ENCODE measurements around the gene IQCK. TPM values are rescaled to one million over a fixed set of nuclear protein-coding genes. Genes with fewer than 3 reads are reported as not detected.

Gene IQCK
- total and polyA plus RNA-seq, 2 donors (not counting 3 experiments of a cell fraction or from before 2014, with no cell fraction given), result 17.2 to 18.1 TPM

- ChIA-PET POLR2A (no interaction called here), CTCF (interaction anchor here (0.8 to 2.0 kb wide), 7 partner anchors 11 to 183 kb away, joined by 3 to 6 read pairs (median 4); partner anchors contain the start of genes IQCK and KNOP1)
- Histone ChIP-seq H2AFZ (ENCODE audit: low read depth, low read length) (no peak overlapping the region), H3K9ac (replicated peaks; ENCODE audit: extremely low read depth, insufficient read depth, low read length) (no peak overlapping the region), H3K36me3 (ENCODE audit: control insufficient read depth in 2 of 2, extremely low read depth in 1 of 2, insufficient read depth in 2 of 2, low read length in 2 of 2) (no peaks in the 10 kb centered on the region), H3K79me2 (ENCODE audit: control insufficient read depth, insufficient read depth, low read length) (no peaks in the 10 kb centered on the region), H3K27ac (ENCODE audit: insufficient read depth, low read depth, low read length) (no peak overlapping the region), H3K4me2 (ENCODE audit: insufficient read depth, low read length) (no peak overlapping the region), H4K20me1 (replicated peaks; ENCODE audit: control insufficient read depth, extremely low read depth, insufficient read depth, low read length) (no peaks in the 10 kb centered on the region), H3K4me3 (replicated peaks in 1 of 3; ENCODE audit: insufficient read depth in 1 of 3, low read depth in 1 of 3, low read length in 3 of 3) (no peak overlapping the region), H3K9me3 (replicated peaks; ENCODE audit: control insufficient read depth, insufficient read depth, low read length) (no peaks in the 10 kb centered on the region), H3K27me3 (ENCODE audit: control insufficient read depth in 2 of 2, insufficient read depth in 2 of 2, low read length in 2 of 2) (no peaks in the 10 kb centered on the region), H3K9me1 (replicated peaks; ENCODE audit: control insufficient read depth, extremely low read depth, insufficient read depth, low read length) (no peaks in the 10 kb centered on the region), H3K4me1 (ENCODE audit: control insufficient read depth, extremely low read depth, insufficient read depth, low read length) (peaks cover 17% of the 10 kb centered on the region)
- intact Hi-C loops (cut with micrococcal nuclease), result no loop called here
- DNase-seq (ENCODE audit: low read depth, low spot score) (no peak), FAIRE-seq (no peak)
- TF ChIP-seq MYC (IDR thresholded peaks at IDR 0.05; ENCODE audit: low read depth, low read length), result no peak
- no peak for TF ChIP-seq JUN (IDR thresholded peaks at IDR 0.05; ENCODE audit: borderline replicate concordance, insufficient read depth, insufficient read length, low read depth)
- no peak for TF ChIP-seq GATA2 (IDR thresholded peaks at IDR 0.05; ENCODE audit: insufficient read depth, insufficient read length, low read depth, low read length)
- no peak for TF ChIP-seq MAX (IDR thresholded peaks at IDR 0.05; ENCODE audit: insufficient read depth, insufficient read length)
- no peak for TF ChIP-seq POLR2A (IDR thresholded peaks at IDR 0.05; ENCODE audit: low read depth, low read length)
- TF ChIP-seq POLR2AphosphoS5 (IDR thresholded peaks at IDR 0.05; ENCODE audit: insufficient read depth, low read depth, low read length), result no peak
- TF ChIP-seq FOS (IDR thresholded peaks at IDR 0.05; ENCODE audit: borderline replicate concordance, insufficient read depth, low read length), result no peak
- no TSS peak for BruUV-seq (replicated peaks)
- dilution Hi-C loops (cut with MboI; ENCODE audit: extremely low pct_ligation_motif_present, low sequenced_read_pairs), result no loop called here
Measured at GRCh38 chr16:19766554-19766884, 48.4 kb downstream of the IQCK start.

GRCh38 chr16:19766988-19767387 lies 48.9 kb downstream of the IQCK start:
- BruUV-seq (replicated peaks), result no TSS peak
- Histone ChIP-seq H4K20me1 (replicated peaks; ENCODE audit: control insufficient read depth, extremely low read depth, insufficient read depth, low read length) (no peaks in the 10 kb centered on the region), H3K4me3 (replicated peaks in 1 of 3; ENCODE audit: insufficient read depth in 1 of 3, low read depth in 1 of 3, low read length in 3 of 3) (no peak overlapping the region), H3K27ac (ENCODE audit: insufficient read depth, low read depth, low read length) (no peak overlapping the region), H3K9me3 (replicated peaks; ENCODE audit: control insufficient read depth, insufficient read depth, low read length) (no peaks in the 10 kb centered on the region), H3K9ac (replicated peaks; ENCODE audit: extremely low read depth, insufficient read depth, low read length) (no peak overlapping the region), H3K4me1 (ENCODE audit: control insufficient read depth, extremely low read depth, insufficient read depth, low read length) (peaks cover 17% of the 10 kb centered on the region), H3K9me1 (replicated peaks; ENCODE audit: control insufficient read depth, extremely low read depth, insufficient read depth, low read length) (no peaks in the 10 kb centered on the region), H3K4me2 (ENCODE audit: insufficient read depth, low read length) (no peak overlapping the region), H3K36me3 (ENCODE audit: control insufficient read depth in 2 of 2, extremely low read depth in 1 of 2, insufficient read depth in 2 of 2, low read length in 2 of 2) (no peaks in the 10 kb centered on the region), H3K79me2 (ENCODE audit: control insufficient read depth, insufficient read depth, low read length) (no peaks in the 10 kb centered on the region), H2AFZ (ENCODE audit: low read depth, low read length) (no peak overlapping the region), H3K27me3 (ENCODE audit: control insufficient read depth in 2 of 2, insufficient read depth in 2 of 2, low read length in 2 of 2) (no peaks in the 10 kb centered on the region)
- intact Hi-C loops (cut with micrococcal nuclease), result no loop called here
- TF ChIP-seq POLR2A (IDR thresholded peaks at IDR 0.05; ENCODE audit: low read depth, low read length) (no peak), GATA2 (IDR thresholded peaks at IDR 0.05; ENCODE audit: insufficient read depth, insufficient read length, low read depth, low read length) (no peak), MAX (IDR thresholded peaks at IDR 0.05; ENCODE audit: insufficient read depth, insufficient read length) (no peak), MYC (IDR thresholded peaks at IDR 0.05; ENCODE audit: low read depth, low read length) (no peak), EZH2 (IDR thresholded peaks at IDR 0.05; ENCODE audit: borderline replicate concordance, low read depth, low read length, severe bottlenecking) (no peak), POLR2AphosphoS5 (IDR thresholded peaks at IDR 0.05; ENCODE audit: insufficient read depth, low read depth, low read length) (no peak)
- TF ChIP-seq, protein P1, sequence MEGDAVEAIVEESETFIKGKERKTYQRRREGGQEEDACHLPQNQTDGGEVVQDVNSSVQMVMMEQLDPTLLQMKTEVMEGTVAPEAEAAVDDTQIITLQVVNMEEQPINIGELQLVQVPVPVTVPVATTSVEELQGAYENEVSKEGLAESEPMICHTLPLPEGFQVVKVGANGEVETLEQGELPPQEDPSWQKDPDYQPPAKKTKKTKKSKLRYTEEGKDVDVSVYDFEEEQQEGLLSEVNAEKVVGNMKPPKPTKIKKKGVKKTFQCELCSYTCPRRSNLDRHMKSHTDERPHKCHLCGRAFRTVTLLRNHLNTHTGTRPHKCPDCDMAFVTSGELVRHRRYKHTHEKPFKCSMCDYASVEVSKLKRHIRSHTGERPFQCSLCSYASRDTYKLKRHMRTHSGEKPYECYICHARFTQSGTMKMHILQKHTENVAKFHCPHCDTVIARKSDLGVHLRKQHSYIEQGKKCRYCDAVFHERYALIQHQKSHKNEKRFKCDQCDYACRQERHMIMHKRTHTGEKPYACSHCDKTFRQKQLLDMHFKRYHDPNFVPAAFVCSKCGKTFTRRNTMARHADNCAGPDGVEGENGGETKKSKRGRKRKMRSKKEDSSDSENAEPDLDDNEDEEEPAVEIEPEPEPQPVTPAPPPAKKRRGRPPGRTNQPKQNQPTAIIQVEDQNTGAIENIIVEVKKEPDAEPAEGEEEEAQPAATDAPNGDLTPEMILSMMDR (IDR thresholded peaks at IDR 0.05; ENCODE audit: extremely low read depth in 1 of 2, insufficient read depth in 1 of 2, low read depth in 1 of 2, low read length in 2 of 2), result no peak
- ChIA-PET POLR2A (no interaction called here), CTCF (interaction anchor here (0.5 to 2.0 kb wide), 3 partner anchors 17 to 86 kb away, joined by 3 to 5 read pairs (median 4); partner anchors contain the start of genes IQCK and KNOP1)
- dilution Hi-C loops (cut with MboI; ENCODE audit: extremely low pct_ligation_motif_present, low sequenced_read_pairs), result no loop called here
- FAIRE-seq, result no peak
- DNase-seq (ENCODE audit: low read depth, low spot score), result no peak

Measured in endothelial cell of umbilical vein (primary cell).